RWPE1 (cell line): Measurements from ENCODE around the gene ZMYM1.

Experiments used
- CTCF ChIA-PET: fragments of 350-600 bp; sonication (Branson Sonifier 250); formaldehyde crosslinking; extraction: SDS; loops from one replicate; lab custom pipeline; 2021; lab: Yijun Ruan, JAX
- POLR2A ChIA-PET: fragments of 400-600 bp; formaldehyde crosslinking; extraction: SDS; loops from one replicate; lab custom pipeline; 2020; ENCODE audit warnings: antibody characterized with exemption; ENCODE audit not compliant: low non-redundant PET; lab: Yijun Ruan, JAX
- DNase-seq: peaks from one replicate; pipeline ENCODE4 v3.0.0; 2012; ENCODE audit warnings: low spot score
- H3K27ac ChIP-seq: fragments of 450-650 bp; 2 replicates; pipeline ENCODE4 v1.5.1; 2017
- TF ChIP-seq, protein P1 (sequence below): fragments of 450-650 bp; conservative IDR thresholded peaks from 2 replicates; pipeline ENCODE4 v1.5.1; 2017; ENCODE audit warnings: low read depth, mild to moderate bottlenecking

The ZMYM1 gene

DNA sequence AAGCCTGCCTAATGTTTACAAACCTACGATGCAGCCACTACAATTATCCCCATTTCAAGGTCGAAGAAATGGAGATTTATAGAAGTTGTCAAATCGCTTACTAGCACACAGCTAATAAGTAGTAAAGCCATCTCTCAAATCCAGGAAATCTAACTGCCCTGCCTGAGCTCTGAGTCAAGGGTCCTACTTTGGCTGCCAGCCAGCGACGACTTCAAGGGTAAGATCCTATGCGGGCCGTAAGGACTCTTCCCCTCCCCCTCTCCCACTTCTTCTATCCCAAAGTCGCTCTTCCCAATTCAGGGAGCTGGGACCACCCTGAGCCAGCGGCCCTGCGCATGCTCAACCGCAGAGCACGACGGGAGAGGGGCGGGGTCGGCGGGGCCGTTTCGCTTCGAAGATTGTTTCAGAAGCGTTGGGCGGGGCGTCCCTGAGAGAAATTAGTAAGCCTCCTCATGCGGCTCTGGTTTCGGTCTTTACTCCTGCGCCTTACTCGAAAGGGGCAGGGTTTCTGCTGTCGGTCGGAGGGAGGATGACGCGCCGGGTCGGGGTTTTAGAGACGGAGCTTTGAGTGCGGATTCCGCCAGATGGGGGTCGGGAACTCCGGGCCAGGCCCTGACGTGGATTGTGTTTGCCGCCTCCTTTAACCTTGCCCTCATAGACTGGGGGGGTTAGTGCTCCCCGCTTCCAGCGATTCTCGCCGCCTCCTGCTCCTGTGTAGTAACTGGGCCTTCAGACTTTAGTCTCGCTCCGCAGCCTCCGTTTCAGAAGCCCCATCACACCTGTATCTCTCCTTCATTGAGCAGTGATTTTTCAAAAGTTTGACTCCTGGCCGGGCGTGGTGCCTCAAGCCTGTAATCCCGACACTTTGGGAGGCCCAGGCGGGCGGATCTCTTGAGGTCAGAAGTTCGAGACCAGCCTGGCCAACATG is at the start of gene ZMYM1:
Gene ZMYM1, plus strand, starts transcription at position 383 of the 928 bp plus-strand sequence. CDS start 14,603 bp downstream, outside the sequence.
- TF ChIP-seq, protein P1, sequence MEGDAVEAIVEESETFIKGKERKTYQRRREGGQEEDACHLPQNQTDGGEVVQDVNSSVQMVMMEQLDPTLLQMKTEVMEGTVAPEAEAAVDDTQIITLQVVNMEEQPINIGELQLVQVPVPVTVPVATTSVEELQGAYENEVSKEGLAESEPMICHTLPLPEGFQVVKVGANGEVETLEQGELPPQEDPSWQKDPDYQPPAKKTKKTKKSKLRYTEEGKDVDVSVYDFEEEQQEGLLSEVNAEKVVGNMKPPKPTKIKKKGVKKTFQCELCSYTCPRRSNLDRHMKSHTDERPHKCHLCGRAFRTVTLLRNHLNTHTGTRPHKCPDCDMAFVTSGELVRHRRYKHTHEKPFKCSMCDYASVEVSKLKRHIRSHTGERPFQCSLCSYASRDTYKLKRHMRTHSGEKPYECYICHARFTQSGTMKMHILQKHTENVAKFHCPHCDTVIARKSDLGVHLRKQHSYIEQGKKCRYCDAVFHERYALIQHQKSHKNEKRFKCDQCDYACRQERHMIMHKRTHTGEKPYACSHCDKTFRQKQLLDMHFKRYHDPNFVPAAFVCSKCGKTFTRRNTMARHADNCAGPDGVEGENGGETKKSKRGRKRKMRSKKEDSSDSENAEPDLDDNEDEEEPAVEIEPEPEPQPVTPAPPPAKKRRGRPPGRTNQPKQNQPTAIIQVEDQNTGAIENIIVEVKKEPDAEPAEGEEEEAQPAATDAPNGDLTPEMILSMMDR = no peak
- peak; percentile 84 for DNase-seq
- ChIA-PET CTCF (interaction anchor here (0.7 kb wide), 1 partner anchor 1856 kb away, joined by 3 read pairs; no protein-coding TSS in a partner anchor), POLR2A (interaction anchor here (0.9 kb wide), 1 partner anchor 49 kb away, joined by 3 read pairs; no protein-coding TSS in a partner anchor)
- H3K27ac ChIP-seq = peak within 1 kb of the TSS; percentile 96

DNA sequence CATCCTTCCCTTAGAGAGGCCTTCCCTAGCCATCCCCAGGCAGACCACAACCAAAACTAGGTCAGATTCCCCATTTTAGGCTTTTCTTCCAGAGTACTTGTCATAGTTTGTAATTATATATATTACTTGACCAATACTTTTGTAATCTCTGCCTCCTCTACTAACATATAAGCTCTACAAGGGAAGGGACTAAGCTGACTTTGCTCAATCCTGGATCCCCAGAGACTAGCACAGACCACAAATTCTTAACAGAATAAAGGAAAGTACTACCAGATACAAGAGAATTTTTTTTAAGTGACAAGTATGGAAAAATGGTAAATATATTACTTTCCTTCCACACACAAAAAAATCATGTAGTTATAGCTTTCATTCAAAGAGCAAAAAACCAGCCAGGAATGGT is 49.4 kb upstream of the ZMYM1 start:
- CTCF ChIA-PET = interaction anchor here (0.5 to 0.7 kb wide), 2 partner anchors 14 to 169 kb away, joined by 3 to 6 read pairs; no protein-coding TSS in a partner anchor
- POLR2A ChIA-PET = interaction anchor here (1.3 kb wide), 1 partner anchor 49 kb away, joined by 3 read pairs; the partner anchor contains the start of gene ZMYM1
- DNase-seq = no peak
- TF ChIP-seq, protein P1 = no peak
- peak overlapping the region; percentile 42; the same call in 1 of the 2 replicates for H3K27ac ChIP-seq

DNA sequence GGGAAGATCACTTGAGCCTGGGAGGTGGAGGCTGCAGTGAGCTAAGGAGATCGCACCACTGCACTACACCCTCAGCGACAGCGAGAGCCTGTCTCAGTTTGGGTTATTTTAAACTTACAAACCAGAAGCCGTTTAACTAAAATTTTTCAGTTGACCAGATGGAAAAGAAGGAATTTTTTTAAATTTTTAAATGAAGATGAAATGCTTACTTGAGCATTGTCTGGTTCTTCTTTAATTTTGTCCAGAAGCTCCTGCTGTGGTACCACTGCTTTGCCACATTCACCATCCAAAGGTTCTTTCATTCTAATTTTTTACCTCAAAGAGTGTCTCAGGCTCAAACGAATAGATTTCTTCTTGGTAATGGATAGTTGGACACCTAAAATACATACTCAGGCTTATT is 48.8 kb upstream of the ZMYM1 start:
- CTCF ChIA-PET = interaction anchor here (0.5 to 0.7 kb wide), 2 partner anchors 15 to 170 kb away, joined by 3 to 6 read pairs; no protein-coding TSS in a partner anchor
- TF ChIP-seq, protein P1 = no peak
- peak overlapping the region; percentile 42; the same call in 1 of the 2 replicates for H3K27ac ChIP-seq
- DNase-seq = no peak
- POLR2A ChIA-PET = interaction anchor here (1.3 kb wide), 1 partner anchor 49 kb away, joined by 3 read pairs; the partner anchor contains the start of gene ZMYM1

DNA sequence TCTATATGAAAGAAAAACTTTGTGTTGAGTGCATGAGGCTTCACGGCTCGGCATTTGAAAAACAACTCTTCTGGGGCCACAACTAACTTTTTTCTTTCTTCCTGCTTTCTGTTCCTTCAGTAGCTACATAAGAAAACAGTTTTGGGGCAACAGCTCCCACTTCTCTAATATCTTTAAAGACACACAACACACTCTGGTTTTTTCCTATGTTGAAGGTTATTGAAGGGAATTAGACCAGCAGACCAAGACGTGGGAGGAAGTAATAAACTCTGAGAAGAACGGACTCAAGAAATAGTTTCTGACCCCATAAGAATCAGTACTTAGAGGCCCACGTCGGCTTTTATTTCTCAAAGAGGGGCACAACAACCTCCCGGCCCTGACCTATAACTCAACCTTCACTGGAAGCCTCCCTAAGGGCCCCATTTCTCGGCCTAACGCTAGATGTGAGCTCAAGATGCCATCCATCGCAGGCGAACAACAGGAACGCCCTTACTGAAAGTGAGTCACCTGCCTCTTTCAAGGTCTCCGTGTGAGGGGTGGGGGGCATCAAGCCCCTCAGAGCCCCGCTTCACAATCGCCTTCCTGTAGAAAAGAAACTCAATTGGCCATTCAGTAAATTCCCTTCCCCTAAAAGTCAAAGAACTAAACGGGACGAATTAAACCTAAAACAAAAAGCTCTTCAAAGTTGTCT is 48.3 kb upstream of the ZMYM1 start:
- H3K27ac ChIP-seq = peak overlapping the region; percentile 99
- ChIA-PET POLR2A (interaction anchor here (1.3 kb wide), 1 partner anchor 48 kb away, joined by 3 read pairs; the partner anchor contains the start of gene ZMYM1), CTCF (interaction anchor here (0.7 to 1.2 kb wide), 2 partner anchors 11 to 54 kb away, joined by 3 read pairs; no protein-coding TSS in a partner anchor)
- TF ChIP-seq, protein P1 = no peak
- peak; percentile 43 for DNase-seq

DNA sequence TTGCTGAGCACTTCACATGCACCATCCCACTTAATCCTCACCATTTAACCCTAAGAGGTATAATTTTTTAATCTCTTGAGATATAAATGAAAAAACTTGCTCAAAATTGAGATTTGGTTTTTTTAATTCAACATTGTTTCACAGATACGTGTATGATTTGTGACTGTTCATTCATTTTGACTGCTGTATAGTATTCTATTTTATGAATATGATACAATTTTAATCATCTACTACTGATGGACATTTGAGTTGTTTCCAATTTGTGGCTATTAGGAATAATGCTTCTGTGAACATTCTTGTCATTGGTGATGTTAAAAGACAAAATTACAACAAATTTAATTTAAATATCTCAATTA is 46.8 kb upstream of the ZMYM1 start:
- ChIA-PET CTCF (interaction anchor here (0.5 to 1.2 kb wide), 2 partner anchors 53 to 743 kb away, joined by 3 read pairs; no protein-coding TSS in a partner anchor), POLR2A (interaction anchor here (0.6 kb wide), 1 partner anchor 59 kb away, joined by 4 read pairs; no protein-coding TSS in a partner anchor)
- peak overlapping the region; percentile 99 for H3K27ac ChIP-seq
- TF ChIP-seq, protein P1 = no peak
- no peak for DNase-seq
